Neural progenitor cell (in vitro differentiated cells): ENCODE measurements around the gene RNASE13. TPM values are rescaled to one million over a fixed set of nuclear protein-coding genes. Genes with fewer than 3 reads are reported as not detected.
A peak's percentile ranks its signal among the peaks of the same experiment; 100 is the strongest.

ENCODE experiments used
- DNase-seq: peaks from one replicate; pipeline ENCODE4 v3.0.0-alpha.2; 2016; ENCODE audit warnings: low spot score
- H2AFZ ChIP-seq: fragments of 200-600 bp; sonication (generic); replicated peaks from 2 replicates; pipeline ENCODE4 v1.6.1; 2016; ENCODE audit warnings: antibody characterized with exemption
- H3F3A ChIP-seq: fragments of 200-600 bp; sonication (generic); 2 replicates; pipeline ENCODE4 v1.6.1; 2016; ENCODE audit warnings: antibody characterized with exemption, low read depth
- H3K27ac ChIP-seq: fragments of 200-600 bp; sonication (generic); 2 replicates; pipeline ENCODE4 v1.5.1; 2016; ENCODE audit warnings: mild to moderate bottlenecking
- H3K27me3 ChIP-seq: fragments of 200-600 bp; sonication (generic); 2 replicates; pipeline ENCODE4 v1.6.1; 2016; ENCODE audit warnings: mild to moderate bottlenecking, moderate library complexity
- H3K36me3 ChIP-seq: fragments of 200-600 bp; sonication (generic); 2 replicates; pipeline ENCODE4 v1.5.1; 2016
- H3K4me1 ChIP-seq: fragments of 200-600 bp; sonication (generic); 2 replicates; pipeline ENCODE4 v1.6.1; 2016; ENCODE audit warnings: mixed run types
- H3K4me2 ChIP-seq: fragments of 200-600 bp; sonication (generic); 2 replicates; pipeline ENCODE4 v1.6.1; 2016
- H3K4me3 ChIP-seq: fragments of 200-600 bp; sonication (generic); 2 replicates; pipeline ENCODE4 v1.5.1; 2016
- H3K79me2 ChIP-seq: fragments of 200-600 bp; sonication (generic); 2 replicates; pipeline ENCODE4 v1.6.1; 2016; ENCODE audit warnings: low read depth
- H3K9ac ChIP-seq: fragments of 200-600 bp; sonication (generic); 2 replicates; pipeline ENCODE4 v1.6.1; 2016
- H3K9me3 ChIP-seq: fragments of 200-600 bp; sonication (generic); 2 replicates; pipeline ENCODE4 v1.5.1; 2016; ENCODE audit warnings: low read depth
- H4K20me1 ChIP-seq: fragments of 200-600 bp; sonication (generic); 2 replicates; pipeline ENCODE4 v1.6.1; 2016; ENCODE audit warnings: low read depth
- H3K27ac Mint-ChIP-seq: 3 replicates; pipeline ENCODE4 v1.8.0; 2021; ENCODE audit warnings: mixed read lengths
- H3K27me3 Mint-ChIP-seq: 2 replicates; pipeline ENCODE4 v1.8.0; 2022; ENCODE audit warnings: low read depth, mild to moderate bottlenecking, inconsistent platforms, moderate library complexity, mixed read lengths; ENCODE audit not compliant: insufficient read depth
- H3K36me3 Mint-ChIP-seq: 3 replicates; pipeline ENCODE4 v1.8.0; 2021; ENCODE audit warnings: mixed read lengths
- H3K4me1 Mint-ChIP-seq: 3 replicates; pipeline ENCODE4 v1.8.0; 2021; ENCODE audit warnings: mixed read lengths
- H3K4me3 Mint-ChIP-seq: 3 replicates; pipeline ENCODE4 v1.8.0; 2021; ENCODE audit warnings: mild to moderate bottlenecking, moderate library complexity, mixed read lengths
- H3K9me3 Mint-ChIP-seq: 3 replicates; pipeline ENCODE4 v1.8.0; 2020; ENCODE audit warnings: mixed read lengths
- EZH2 ChIP-seq: fragments of 200-600 bp; sonication (generic); IDR thresholded peaks from 2 replicates; pipeline ENCODE4 v1.6.1; 2017; ENCODE audit warnings: antibody characterized with exemption, mild to moderate bottlenecking, moderate library complexity
- EZH2phosphoT487 ChIP-seq: fragments of 200-600 bp; sonication (generic); IDR thresholded peaks from 2 replicates; pipeline ENCODE4 v1.6.1; 2017; ENCODE audit warnings: antibody characterized with exemption
- total RNA-seq: library from RNA; depleted of rRNA; stranded (reverse); fragments of >200 nt; gene quantifications from 2 replicates; pipeline ENCODE4 v1.2.3, GENCODE V29; 2015; ENCODE audit warnings: low replicate concordance
- TF ChIP-seq, protein P1 (sequence below): fragments of 200-600 bp; sonication (generic); IDR thresholded peaks from 2 replicates; pipeline ENCODE4 v1.5.1; 2017; ENCODE audit warnings: antibody characterized with exemption, mild to moderate bottlenecking

The RNASE13 gene
- total RNA-seq, 1 donor from 2014 or later: not detected

GRCh38 chr14:20998674-20999366, 35.8 kb downstream of the RNASE13 start, which contains the start of gene SLC39A2:
Gene SLC39A2 (plus strand): TSS chr14:20999293. CDS start chr14:20999447, 154 bp downstream.
- Mint-ChIP-seq H3K36me3 (peaks cover 19% of the 10 kb centered on the region), H3K9me3 (no peaks in the 10 kb centered on the region), H3K4me1 (peaks cover 17% of the 10 kb centered on the region), H3K27ac (peak within 1 kb of the TSS; percentile 21), H3K4me3 (no peak within 1 kb of the TSS), H3K27me3 (no peaks in the 10 kb centered on the region)
- Histone ChIP-seq H3K4me2 (no peak within 1 kb of the TSS), H4K20me1 (no peaks in the 10 kb centered on the region), H2AFZ (no peak within 1 kb of the TSS), H3K9me3 (no peaks in the 10 kb centered on the region), H3K9ac (no peak within 1 kb of the TSS), H3K79me2 (no peaks in the 10 kb centered on the region), H3K4me1 (peaks cover 2% of the 10 kb centered on the region), H3F3A (peaks cover 11% of the 10 kb centered on the region), H3K27ac (no peak within 1 kb of the TSS), H3K4me3 (no peak within 1 kb of the TSS), H3K36me3 (no peaks in the 10 kb centered on the region), H3K27me3 (no peaks in the 10 kb centered on the region)
- peak; percentile 59 for DNase-seq
- TF ChIP-seq EZH2phosphoT487: no peak
- TF ChIP-seq EZH2: no peak
- TF ChIP-seq, protein P1, sequence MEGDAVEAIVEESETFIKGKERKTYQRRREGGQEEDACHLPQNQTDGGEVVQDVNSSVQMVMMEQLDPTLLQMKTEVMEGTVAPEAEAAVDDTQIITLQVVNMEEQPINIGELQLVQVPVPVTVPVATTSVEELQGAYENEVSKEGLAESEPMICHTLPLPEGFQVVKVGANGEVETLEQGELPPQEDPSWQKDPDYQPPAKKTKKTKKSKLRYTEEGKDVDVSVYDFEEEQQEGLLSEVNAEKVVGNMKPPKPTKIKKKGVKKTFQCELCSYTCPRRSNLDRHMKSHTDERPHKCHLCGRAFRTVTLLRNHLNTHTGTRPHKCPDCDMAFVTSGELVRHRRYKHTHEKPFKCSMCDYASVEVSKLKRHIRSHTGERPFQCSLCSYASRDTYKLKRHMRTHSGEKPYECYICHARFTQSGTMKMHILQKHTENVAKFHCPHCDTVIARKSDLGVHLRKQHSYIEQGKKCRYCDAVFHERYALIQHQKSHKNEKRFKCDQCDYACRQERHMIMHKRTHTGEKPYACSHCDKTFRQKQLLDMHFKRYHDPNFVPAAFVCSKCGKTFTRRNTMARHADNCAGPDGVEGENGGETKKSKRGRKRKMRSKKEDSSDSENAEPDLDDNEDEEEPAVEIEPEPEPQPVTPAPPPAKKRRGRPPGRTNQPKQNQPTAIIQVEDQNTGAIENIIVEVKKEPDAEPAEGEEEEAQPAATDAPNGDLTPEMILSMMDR: no peak

- H3K27ac Mint-ChIP-seq: no peak overlapping the region
- TF ChIP-seq EZH2phosphoT487: no peak
- peaks cover 17% of the 10 kb centered on the region for H3K4me1 Mint-ChIP-seq
- H3K9me3 Mint-ChIP-seq: no peaks in the 10 kb centered on the region
- H3K79me2 ChIP-seq: no peaks in the 10 kb centered on the region
- no peak overlapping the region for H2AFZ ChIP-seq
- peaks cover 2% of the 10 kb centered on the region for H3K4me1 ChIP-seq
- no peak overlapping the region for H3K4me2 ChIP-seq
- H3K36me3 ChIP-seq: no peaks in the 10 kb centered on the region
- peaks cover 21% of the 10 kb centered on the region for H3K36me3 Mint-ChIP-seq
- no peaks in the 10 kb centered on the region for H3K27me3 Mint-ChIP-seq
- H3K9ac ChIP-seq: no peak overlapping the region
- DNase-seq: no peak
- H4K20me1 ChIP-seq: no peaks in the 10 kb centered on the region
- no peaks in the 10 kb centered on the region for H3K27me3 ChIP-seq
- H3K9me3 ChIP-seq: no peaks in the 10 kb centered on the region
- no peak overlapping the region for H3K4me3 Mint-ChIP-seq
- no peak overlapping the region for H3K27ac ChIP-seq
- peaks cover 11% of the 10 kb centered on the region for H3F3A ChIP-seq
- H3K4me3 ChIP-seq: no peak overlapping the region
These were observed 36.5 kb downstream of the RNASE13 start for GRCh38 chr14:20998139-20998538.

DNA sequence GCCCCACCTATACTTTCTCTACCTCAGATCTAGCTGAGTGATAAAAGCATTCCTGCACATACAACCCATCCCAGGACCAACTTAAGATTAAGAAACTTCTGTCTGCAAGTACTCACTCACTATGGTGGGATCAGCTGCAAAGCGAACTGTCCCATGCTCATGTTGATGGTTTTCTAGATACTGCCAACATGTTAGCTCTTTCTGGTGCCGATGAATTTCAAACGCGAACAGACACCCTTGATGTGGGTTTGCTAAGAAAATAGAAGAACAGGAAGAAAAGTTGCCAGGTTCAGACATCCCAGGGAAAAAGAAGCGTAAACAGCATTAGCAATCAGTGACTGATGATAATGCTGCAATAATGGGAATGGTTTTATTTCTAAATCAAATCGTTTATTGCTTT, 37.0 kb downstream of the RNASE13 start:
- H3K4me3 Mint-ChIP-seq: no peak overlapping the region
- Histone ChIP-seq H3K27ac (no peak overlapping the region), H2AFZ (no peak overlapping the region), H3K36me3 (no peaks in the 10 kb centered on the region), H4K20me1 (no peaks in the 10 kb centered on the region), H3K4me2 (no peak overlapping the region), H3K4me3 (no peak overlapping the region), H3K27me3 (no peaks in the 10 kb centered on the region), H3K9me3 (no peaks in the 10 kb centered on the region), H3K9ac (no peak overlapping the region), H3F3A (peaks cover 11% of the 10 kb centered on the region), H3K4me1 (peaks cover 2% of the 10 kb centered on the region), H3K79me2 (peaks cover 2% of the 10 kb centered on the region)
- no peaks in the 10 kb centered on the region for H3K27me3 Mint-ChIP-seq
- TF ChIP-seq, protein P1: no peak
- TF ChIP-seq EZH2 (no peak), EZH2phosphoT487 (no peak)
- no peak for DNase-seq
- H3K36me3 Mint-ChIP-seq: peaks cover 23% of the 10 kb centered on the region
- no peak overlapping the region for H3K27ac Mint-ChIP-seq
- H3K4me1 Mint-ChIP-seq: peaks cover 17% of the 10 kb centered on the region
- H3K9me3 Mint-ChIP-seq: no peaks in the 10 kb centered on the region

DNA sequence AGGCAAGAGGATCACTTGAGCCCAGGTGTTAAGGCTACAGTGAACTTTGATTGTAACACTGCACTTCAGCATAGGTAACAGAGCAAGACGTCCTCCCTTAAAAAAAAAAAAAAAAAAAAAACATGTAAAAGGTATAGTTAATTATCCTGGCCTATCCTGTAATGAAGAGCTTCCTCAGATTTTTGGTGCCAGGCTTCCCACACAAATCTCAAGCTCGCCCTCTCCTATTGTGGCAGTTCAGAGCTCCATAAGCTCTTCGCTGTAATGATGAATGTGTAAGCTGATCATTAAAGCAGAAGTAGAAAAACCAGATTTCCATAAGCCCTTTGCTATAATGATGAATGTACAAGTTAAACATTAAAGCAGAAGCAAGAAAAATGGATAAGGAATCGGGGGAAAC, 37.5 kb downstream of the RNASE13 start:
- Mint-ChIP-seq H3K27ac (no peak overlapping the region), H3K36me3 (peaks cover 24% of the 10 kb centered on the region), H3K4me1 (peaks cover 17% of the 10 kb centered on the region), H3K4me3 (no peak overlapping the region), H3K9me3 (no peaks in the 10 kb centered on the region), H3K27me3 (no peaks in the 10 kb centered on the region)
- Histone ChIP-seq H3K4me1 (peaks cover 2% of the 10 kb centered on the region), H3K4me2 (no peak overlapping the region), H4K20me1 (no peaks in the 10 kb centered on the region), H3K9me3 (no peaks in the 10 kb centered on the region), H3K27ac (no peak overlapping the region), H3K36me3 (peaks cover 3% of the 10 kb centered on the region), H2AFZ (no peak overlapping the region), H3F3A (peaks cover 11% of the 10 kb centered on the region), H3K79me2 (peaks cover 7% of the 10 kb centered on the region), H3K4me3 (no peak overlapping the region), H3K27me3 (no peaks in the 10 kb centered on the region), H3K9ac (no peak overlapping the region)
- DNase-seq: no peak
- no peak for TF ChIP-seq EZH2phosphoT487
- TF ChIP-seq, protein P1: no peak
- no peak for TF ChIP-seq EZH2
